ENCODE results near the gene FBL.

Gene FBL

GRCh38 chr19:39842693-39843435, 3.3 kb downstream of the FBL start:
- Mint-ChIP-seq H3K27ac (peak overlapping the region; percentile 62), H3K9me3 (no peaks in the 10 kb centered on the region), H3K4me1 (peaks cover 56% of the 10 kb centered on the region), H3K36me3 (ENCODE audit: low read depth) (peaks cover 52% of the 10 kb centered on the region), H3K4me3 (peak overlapping the region; percentile 97), H3K27me3 (no peaks in the 10 kb centered on the region)
- DNase-seq (no peak), ATAC-seq (no peak)

GRCh38 chr19:39841041-39841440, 5.1 kb downstream of the FBL start:
- Mint-ChIP-seq H3K4me3 (no peak overlapping the region), H3K27me3 (no peaks in the 10 kb centered on the region), H3K27ac (no peak overlapping the region), H3K9me3 (no peaks in the 10 kb centered on the region), H3K36me3 (ENCODE audit: low read depth) (peaks cover 67% of the 10 kb centered on the region), H3K4me1 (peaks cover 47% of the 10 kb centered on the region)
- DNase-seq (no peak), ATAC-seq (no peak)

- H3K27ac Mint-ChIP-seq: no peak overlapping the region
- H3K36me3 Mint-ChIP-seq (ENCODE audit: low read depth): peaks cover 63% of the 10 kb centered on the region
These were observed 5.7 kb downstream of the FBL start for GRCh38 chr19:39840492-39840891.

GRCh38 chr19:39839678-39840327, 6.4 kb downstream of the FBL start:
- Mint-ChIP-seq H3K9me3 (no peaks in the 10 kb centered on the region), H3K4me1 (peaks cover 43% of the 10 kb centered on the region), H3K4me3 (no peak overlapping the region), H3K27me3 (no peaks in the 10 kb centered on the region), H3K36me3 (ENCODE audit: low read depth) (peaks cover 61% of the 10 kb centered on the region), H3K27ac (peak overlapping the region; percentile 14)
- no peak for ATAC-seq
- DNase-seq: no peak

More at GRCh38 chr19:39840492-39840891, 5.7 kb downstream of the FBL start:
- no peaks in the 10 kb centered on the region for H3K27me3 Mint-ChIP-seq
- H3K9me3 Mint-ChIP-seq: no peaks in the 10 kb centered on the region
- no peak for ATAC-seq
- peaks cover 47% of the 10 kb centered on the region for H3K4me1 Mint-ChIP-seq
- DNase-seq: no peak
- H3K4me3 Mint-ChIP-seq: no peak overlapping the region

- peaks cover 59% of the 10 kb centered on the region for H3K36me3 Mint-ChIP-seq (ENCODE audit: low read depth)
- DNase-seq (no peak), ATAC-seq (no peak)
- peaks cover 3% of the 10 kb centered on the region for H3K27me3 Mint-ChIP-seq
- H3K4me3 Mint-ChIP-seq: no peak overlapping the region
- no peak overlapping the region for H3K27ac Mint-ChIP-seq
- no peaks in the 10 kb centered on the region for H3K9me3 Mint-ChIP-seq
- H3K4me1 Mint-ChIP-seq: peaks cover 40% of the 10 kb centered on the region
These were observed 7.6 kb downstream of the FBL start for GRCh38 chr19:39838569-39838968.

GRCh38 chr19:39837978-39838377, 8.2 kb downstream of the FBL start:
- no peak for ATAC-seq
- Mint-ChIP-seq H3K27ac (no peak overlapping the region), H3K27me3 (peaks cover 3% of the 10 kb centered on the region), H3K9me3 (no peaks in the 10 kb centered on the region), H3K4me3 (no peak overlapping the region), H3K4me1 (peaks cover 35% of the 10 kb centered on the region), H3K36me3 (ENCODE audit: low read depth) (peaks cover 56% of the 10 kb centered on the region)
- no peak for DNase-seq

- H3K36me3 Mint-ChIP-seq (ENCODE audit: low read depth): peaks cover 60% of the 10 kb centered on the region
- ATAC-seq: no peak
These were observed 11.8 kb downstream of the FBL start for GRCh38 chr19:39834287-39834841.

GRCh38 chr19:39833464-39834286, 12.5 kb downstream of the FBL start, which contains the start of gene DYRK1B:
DYRK1B (minus strand) TSS chr19:39834162; CDS start chr19:39831867, 2,295 bp downstream.
- Mint-ChIP-seq H3K4me3 (peak within 1 kb of the TSS; percentile 74), H3K36me3 (ENCODE audit: low read depth) (peaks cover 57% of the 10 kb centered on the region), H3K27ac (peak within 1 kb of the TSS; percentile 94), H3K9me3 (no peaks in the 10 kb centered on the region), H3K27me3 (peaks cover 3% of the 10 kb centered on the region), H3K4me1 (peaks cover 25% of the 10 kb centered on the region)
- ATAC-seq (peak; percentile 93), DNase-seq (peak; percentile 97)

More at GRCh38 chr19:39834287-39834841, 11.8 kb downstream of the FBL start:
- H3K9me3 Mint-ChIP-seq: no peaks in the 10 kb centered on the region
- H3K4me1 Mint-ChIP-seq: peaks cover 25% of the 10 kb centered on the region
- H3K4me3 Mint-ChIP-seq: peak overlapping the region; percentile 74
- peak overlapping the region; percentile 94 for H3K27ac Mint-ChIP-seq
- H3K27me3 Mint-ChIP-seq: peaks cover 3% of the 10 kb centered on the region
- no peak for DNase-seq

GRCh38 chr19:39833160-39833463, 13.1 kb downstream of the FBL start:
- H3K9me3 Mint-ChIP-seq: no peaks in the 10 kb centered on the region
- peaks cover 3% of the 10 kb centered on the region for H3K27me3 Mint-ChIP-seq
- no peak for ATAC-seq
- H3K4me3 Mint-ChIP-seq: peak overlapping the region; percentile 63
- H3K4me1 Mint-ChIP-seq: peaks cover 25% of the 10 kb centered on the region
- H3K27ac Mint-ChIP-seq: peak overlapping the region; percentile 84
- peaks cover 61% of the 10 kb centered on the region for H3K36me3 Mint-ChIP-seq (ENCODE audit: low read depth)
- no peak for DNase-seq

GRCh38 chr19:39832341-39833083, 13.7 kb downstream of the FBL start:
- Mint-ChIP-seq H3K27me3 (peaks cover 3% of the 10 kb centered on the region), H3K9me3 (no peaks in the 10 kb centered on the region), H3K4me3 (peak overlapping the region; percentile 63), H3K27ac (peak overlapping the region; percentile 84), H3K4me1 (peaks cover 25% of the 10 kb centered on the region), H3K36me3 (ENCODE audit: low read depth) (peaks cover 59% of the 10 kb centered on the region)
- no peak for ATAC-seq
- DNase-seq: no peak

- DNase-seq (no peak), ATAC-seq (no peak)
- H3K9me3 Mint-ChIP-seq: no peaks in the 10 kb centered on the region
- H3K4me1 Mint-ChIP-seq: peaks cover 25% of the 10 kb centered on the region
- peaks cover 3% of the 10 kb centered on the region for H3K27me3 Mint-ChIP-seq
- H3K36me3 Mint-ChIP-seq (ENCODE audit: low read depth): peaks cover 53% of the 10 kb centered on the region
- peak overlapping the region; percentile 84 for H3K27ac Mint-ChIP-seq
- peak overlapping the region; percentile 63 for H3K4me3 Mint-ChIP-seq
These were observed 14.5 kb downstream of the FBL start for GRCh38 chr19:39831679-39832078.

GRCh38 chr19:39830847-39831246, 15.3 kb downstream of the FBL start:
- Mint-ChIP-seq H3K27ac (no peak overlapping the region), H3K4me3 (no peak overlapping the region), H3K4me1 (peaks cover 25% of the 10 kb centered on the region), H3K27me3 (peaks cover 3% of the 10 kb centered on the region), H3K36me3 (ENCODE audit: low read depth) (peaks cover 51% of the 10 kb centered on the region), H3K9me3 (no peaks in the 10 kb centered on the region)
- no peak for ATAC-seq
- no peak for DNase-seq

- Mint-ChIP-seq H3K9me3 (no peaks in the 10 kb centered on the region), H3K36me3 (ENCODE audit: low read depth) (peaks cover 51% of the 10 kb centered on the region), H3K27ac (no peak overlapping the region), H3K27me3 (peaks cover 3% of the 10 kb centered on the region), H3K4me3 (no peak overlapping the region), H3K4me1 (peaks cover 25% of the 10 kb centered on the region)
- ATAC-seq: no peak
- no peak for DNase-seq
These were observed 15.8 kb downstream of the FBL start for GRCh38 chr19:39830406-39830805.
